Measurements from ENCODE around the gene WHRN. TPM values are rescaled to one million over a fixed set of nuclear protein-coding genes. Genes with fewer than 3 reads are reported as not detected.

WHRN gene
- total and polyA plus RNA-seq, 2 of the 13 experiments (the other 11 are each of a cell fraction or from before 2014, with no cell fraction given) = 2.3 to 5.3 TPM

DNA sequence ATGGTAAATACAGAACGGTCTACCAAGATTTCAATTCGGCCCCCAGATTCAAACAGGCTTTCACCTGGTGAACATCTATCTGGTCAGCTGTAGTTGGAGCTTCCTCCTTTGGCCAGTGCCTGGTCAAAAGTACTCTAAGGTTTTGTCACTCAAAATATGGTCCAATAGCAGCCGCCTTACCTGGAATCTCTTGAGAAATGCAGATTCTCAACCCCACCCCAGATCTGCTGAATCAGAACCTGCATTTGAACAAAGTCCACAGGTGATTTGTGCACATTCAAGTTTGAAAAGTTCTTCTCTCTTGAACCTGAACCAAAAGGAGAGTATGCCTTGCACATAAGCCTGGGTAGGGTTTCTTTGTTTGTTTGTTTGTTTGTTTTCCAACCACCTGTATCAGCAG, 17.6 kb upstream of the WHRN start:
- intact Hi-C loops (cut with micrococcal nuclease; ENCODE audit: unreplicated experiment) (no loop called here), in situ Hi-C loops (cut with HindIII; ENCODE audit: extremely low pct_ligation_motif_present, low pct_unique_long_range_greater_than_20kb) (no loop called here)
- Histone ChIP-seq H3K4me2 (ENCODE audit: low read depth, low read length) (no peak overlapping the region), H3K27me3 (ENCODE audit: control insufficient read depth in 1 of 2, insufficient read depth in 2 of 2, low read length in 2 of 2) (peaks cover 0 to 21% of the 10 kb centered on the region in 2 experiments; a peak in 2 of 5 replicates), H3K27ac (ENCODE audit: extremely low read length, insufficient read depth, low read length) (no peak overlapping the region), H3K9ac (ENCODE audit: insufficient read depth, low read depth, low read length) (no peak overlapping the region), H4K20me1 (ENCODE audit: insufficient read depth, low read length) (no peaks in the 10 kb centered on the region), H3K9me3 (ENCODE audit: low read length) (no peaks in the 10 kb centered on the region), H3K4me3 (replicated peaks in 1 of 3; ENCODE audit: insufficient read depth in 1 of 3, low read depth in 2 of 3, low read length in 3 of 3) (no peak overlapping the region), H3K79me2 (ENCODE audit: insufficient read depth, low read length) (no peaks in the 10 kb centered on the region), H3K36me3 (replicated peaks in 1 of 2; ENCODE audit: control insufficient read depth in 1 of 2, insufficient read depth in 2 of 2, low read length in 2 of 2) (no peaks in the 10 kb centered on the region), H2AFZ (ENCODE audit: low read length) (no peak overlapping the region), H3K4me1 (ENCODE audit: insufficient read depth, low read length) (no peaks in the 10 kb centered on the region)
- POLR2A ChIA-PET = no interaction called here
- WGBS (ENCODE audit: low lambda C conversion rate) = 19% methylated on average over 3 of the region's 3 CpGs
- DNase-seq (ENCODE audit: low spot score) = no peak
- FAIRE-seq = no peak
- ATAC-seq = no peak
- BruUV-seq (replicated peaks) = no TSS peak
- CTCF ChIA-PET (ENCODE audit: low intra/inter-chr PET ratio, low total read pairs) = no interaction called here
- TF ChIP-seq, protein P1, sequence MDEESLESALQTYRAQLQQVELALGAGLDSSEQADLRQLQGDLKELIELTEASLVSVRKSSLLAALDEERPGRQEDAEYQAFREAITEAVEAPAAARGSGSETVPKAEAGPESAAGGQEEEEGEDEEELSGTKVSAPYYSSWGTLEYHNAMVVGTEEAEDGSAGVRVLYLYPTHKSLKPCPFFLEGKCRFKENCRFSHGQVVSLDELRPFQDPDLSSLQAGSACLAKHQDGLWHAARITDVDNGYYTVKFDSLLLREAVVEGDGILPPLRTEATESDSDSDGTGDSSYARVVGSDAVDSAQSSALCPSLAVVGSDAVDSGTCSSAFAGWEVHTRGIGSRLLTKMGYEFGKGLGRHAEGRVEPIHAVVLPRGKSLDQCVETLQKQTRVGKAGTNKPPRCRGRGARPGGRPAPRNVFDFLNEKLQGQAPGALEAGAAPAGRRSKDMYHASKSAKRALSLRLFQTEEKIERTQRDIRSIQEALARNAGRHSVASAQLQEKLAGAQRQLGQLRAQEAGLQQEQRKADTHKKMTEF (CRISPR knock-in tag; IDR thresholded peaks at IDR 0.05) = no peak
- TF ChIP-seq, protein P2, sequence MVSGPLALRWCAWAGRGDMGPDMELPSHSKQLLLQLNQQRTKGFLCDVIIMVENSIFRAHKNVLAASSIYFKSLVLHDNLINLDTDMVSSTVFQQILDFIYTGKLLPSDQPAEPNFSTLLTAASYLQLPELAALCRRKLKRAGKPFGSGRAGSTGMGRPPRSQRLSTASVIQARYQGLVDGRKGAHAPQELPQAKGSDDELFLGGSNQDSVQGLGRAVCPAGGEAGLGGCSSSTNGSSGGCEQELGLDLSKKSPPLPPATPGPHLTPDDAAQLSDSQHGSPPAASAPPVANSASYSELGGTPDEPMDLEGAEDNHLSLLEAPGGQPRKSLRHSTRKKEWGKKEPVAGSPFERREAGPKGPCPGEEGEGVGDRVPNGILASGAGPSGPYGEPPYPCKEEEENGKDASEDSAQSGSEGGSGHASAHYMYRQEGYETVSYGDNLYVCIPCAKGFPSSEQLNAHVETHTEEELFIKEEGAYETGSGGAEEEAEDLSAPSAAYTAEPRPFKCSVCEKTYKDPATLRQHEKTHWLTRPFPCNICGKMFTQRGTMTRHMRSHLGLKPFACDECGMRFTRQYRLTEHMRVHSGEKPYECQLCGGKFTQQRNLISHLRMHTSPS (CRISPR knock-in tag; IDR thresholded peaks at IDR 0.05; ENCODE audit: low read depth) = no peak
- TF ChIP-seq ZNF546 (CRISPR knock-in tag; conservative IDR thresholded peaks at IDR 0.05) (no peak), KAT8 (CRISPR knock-in tag; IDR thresholded peaks at IDR 0.05) (no peak), RBM39 (IDR thresholded peaks at IDR 0.05; ENCODE audit: low read depth, low read length, poor library complexity, severe bottlenecking) (no peak), HMG20A (CRISPR knock-in tag; IDR thresholded peaks at IDR 0.05; ENCODE audit: borderline replicate concordance) (no peak), DPF2 (CRISPR knock-in tag; IDR thresholded peaks at IDR 0.05; ENCODE audit: borderline replicate concordance, low read depth) (no peak), ZNF160 (CRISPR knock-in tag; IDR thresholded peaks at IDR 0.05) (no peak), ZFP36L1 (CRISPR knock-in tag; IDR thresholded peaks at IDR 0.05) (no peak), ZNF761 (CRISPR knock-in tag; conservative IDR thresholded peaks at IDR 0.05) (no peak)
- TF ChIP-seq, protein P3, sequence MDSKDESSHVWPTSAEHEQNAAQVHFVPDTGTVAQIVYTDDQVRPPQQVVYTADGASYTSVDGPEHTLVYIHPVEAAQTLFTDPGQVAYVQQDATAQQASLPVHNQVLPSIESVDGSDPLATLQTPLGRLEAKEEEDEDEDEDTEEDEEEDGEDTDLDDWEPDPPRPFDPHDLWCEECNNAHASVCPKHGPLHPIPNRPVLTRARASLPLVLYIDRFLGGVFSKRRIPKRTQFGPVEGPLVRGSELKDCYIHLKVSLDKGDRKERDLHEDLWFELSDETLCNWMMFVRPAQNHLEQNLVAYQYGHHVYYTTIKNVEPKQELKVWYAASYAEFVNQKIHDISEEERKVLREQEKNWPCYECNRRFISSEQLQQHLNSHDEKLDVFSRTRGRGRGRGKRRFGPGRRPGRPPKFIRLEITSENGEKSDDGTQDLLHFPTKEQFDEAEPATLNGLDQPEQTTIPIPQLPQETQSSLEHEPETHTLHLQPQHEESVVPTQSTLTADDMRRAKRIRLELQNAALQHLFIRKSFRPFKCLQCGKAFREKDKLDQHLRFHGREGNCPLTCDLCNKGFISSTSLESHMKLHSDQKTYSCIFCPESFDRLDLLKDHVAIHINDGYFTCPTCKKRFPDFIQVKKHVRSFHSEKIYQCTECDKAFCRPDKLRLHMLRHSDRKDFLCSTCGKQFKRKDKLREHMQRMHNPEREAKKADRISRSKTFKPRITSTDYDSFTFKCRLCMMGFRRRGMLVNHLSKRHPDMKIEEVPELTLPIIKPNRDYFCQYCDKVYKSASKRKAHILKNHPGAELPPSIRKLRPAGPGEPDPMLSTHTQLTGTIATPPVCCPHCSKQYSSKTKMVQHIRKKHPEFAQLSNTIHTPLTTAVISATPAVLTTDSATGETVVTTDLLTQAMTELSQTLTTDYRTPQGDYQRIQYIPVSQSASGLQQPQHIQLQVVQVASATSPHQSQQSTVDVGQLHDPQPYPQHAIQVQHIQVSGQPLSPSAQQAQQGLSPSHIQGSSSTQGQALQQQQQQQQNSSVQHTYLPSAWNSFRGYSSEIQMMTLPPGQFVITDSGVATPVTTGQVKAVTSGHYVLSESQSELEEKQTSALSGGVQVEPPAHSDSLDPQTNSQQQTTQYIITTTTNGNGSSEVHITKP (CRISPR knock-in tag; IDR thresholded peaks at IDR 0.05; ENCODE audit: low read depth) = no peak
- TF ChIP-seq, protein P4, sequence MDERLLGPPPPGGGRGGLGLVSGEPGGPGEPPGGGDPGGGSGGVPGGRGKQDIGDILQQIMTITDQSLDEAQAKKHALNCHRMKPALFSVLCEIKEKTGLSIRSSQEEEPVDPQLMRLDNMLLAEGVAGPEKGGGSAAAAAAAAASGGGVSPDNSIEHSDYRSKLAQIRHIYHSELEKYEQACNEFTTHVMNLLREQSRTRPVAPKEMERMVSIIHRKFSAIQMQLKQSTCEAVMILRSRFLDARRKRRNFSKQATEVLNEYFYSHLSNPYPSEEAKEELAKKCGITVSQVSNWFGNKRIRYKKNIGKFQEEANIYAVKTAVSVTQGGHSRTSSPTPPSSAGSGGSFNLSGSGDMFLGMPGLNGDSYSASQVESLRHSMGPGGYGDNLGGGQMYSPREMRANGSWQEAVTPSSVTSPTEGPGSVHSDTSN (CRISPR knock-in tag; IDR thresholded peaks at IDR 0.05) = no peak
- TF ChIP-seq, protein P5, sequence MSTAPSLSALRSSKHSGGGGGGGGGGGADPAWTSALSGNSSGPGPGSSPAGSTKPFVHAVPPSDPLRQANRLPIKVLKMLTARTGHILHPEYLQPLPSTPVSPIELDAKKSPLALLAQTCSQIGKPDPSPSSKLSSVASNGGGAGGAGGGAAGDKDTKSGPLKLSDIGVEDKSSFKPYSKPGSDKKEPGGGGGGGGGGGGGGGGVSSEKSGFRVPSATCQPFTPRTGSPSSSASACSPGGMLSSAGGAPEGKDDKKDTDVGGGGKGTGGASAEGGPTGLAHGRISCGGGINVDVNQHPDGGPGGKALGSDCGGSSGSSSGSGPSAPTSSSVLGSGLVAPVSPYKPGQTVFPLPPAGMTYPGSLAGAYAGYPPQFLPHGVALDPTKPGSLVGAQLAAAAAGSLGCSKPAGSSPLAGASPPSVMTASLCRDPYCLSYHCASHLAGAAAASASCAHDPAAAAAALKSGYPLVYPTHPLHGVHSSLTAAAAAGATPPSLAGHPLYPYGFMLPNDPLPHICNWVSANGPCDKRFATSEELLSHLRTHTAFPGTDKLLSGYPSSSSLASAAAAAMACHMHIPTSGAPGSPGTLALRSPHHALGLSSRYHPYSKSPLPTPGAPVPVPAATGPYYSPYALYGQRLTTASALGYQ (CRISPR knock-in tag; IDR thresholded peaks at IDR 0.05) = no peak

Data from HepG2 (cell line).